ENCODE data around the gene SUSD5. TPM values are rescaled to one million over a fixed set of nuclear protein-coding genes. Genes with fewer than 3 reads are reported as not detected.

The SUSD5 gene
- total and polyA plus RNA-seq, 2 of the 4 experiments (the other 2 are of a cell fraction) = 1.4 to 2.9 TPM

GRCh38 chr3:33173672-33174071 lies 44.9 kb downstream of the SUSD5 start:
- H2AK9ac ChIP-seq (replicated peaks; ENCODE audit: low read depth, low read length, poor library complexity) = no peak overlapping the region
- H3K4me1 ChIP-seq (ENCODE audit: control insufficient read depth, insufficient read depth, low read length) = no peaks in the 10 kb centered on the region
- BruUV-seq (replicated peaks) = no TSS peak
- in situ Hi-C loops (cut with MboI; ENCODE audit: low sequenced_read_pairs) (no loop called here), intact Hi-C loops (cut with micrococcal nuclease) (no loop called here), dilution Hi-C loops (cut with HindIII; ENCODE audit: low sequenced_read_pairs, unreplicated experiment) (no loop called here)
- no peak overlapping the region for H3K14ac ChIP-seq (replicated peaks; ENCODE audit: low read depth, low read length)
- H3K27ac ChIP-seq (ENCODE audit: insufficient read depth, low read length) = no peak overlapping the region
- DNase-seq = no peak
- H4K20me1 ChIP-seq (ENCODE audit: insufficient read depth, low read length) = no peaks in the 10 kb centered on the region
- H3K4me2 ChIP-seq (ENCODE audit: low read depth, low read length) = no peak overlapping the region
- no peak overlapping the region for H2BK120ac ChIP-seq (ENCODE audit: low read depth, low read length)
- H3K23ac ChIP-seq (ENCODE audit: low read depth, low read length) = no peak overlapping the region
- no peaks in the 10 kb centered on the region for H3K79me1 ChIP-seq (ENCODE audit: low read depth in 1 of 2, low read length in 2 of 2)
- H3K18ac ChIP-seq (ENCODE audit: low read depth, low read length) = no peak overlapping the region
- no peak overlapping the region for H3K56ac ChIP-seq (ENCODE audit: extremely low read depth, insufficient read depth, low read length)
- H3K4me3 ChIP-seq (ENCODE audit: insufficient read depth, low read depth, low read length) = no peak overlapping the region
- H2BK20ac ChIP-seq (ENCODE audit: low read depth, low read length) = no peak overlapping the region
- H3K9me3 ChIP-seq (ENCODE audit: control insufficient read depth, insufficient read depth, low read length) = no peaks in the 10 kb centered on the region
- H3K9me1 ChIP-seq (ENCODE audit: insufficient read depth, low read length) = peaks cover 5% of the 10 kb centered on the region
- H3K36me3 ChIP-seq (ENCODE audit: control insufficient read depth, insufficient read depth, low read length) = no peaks in the 10 kb centered on the region
- H2AFZ ChIP-seq (replicated peaks; ENCODE audit: low read length, poor library complexity) = no peak overlapping the region
- no peak for ATAC-seq (ENCODE audit: low read depth)
- no peak overlapping the region for H4K8ac ChIP-seq (ENCODE audit: low read depth in 2 of 2, low read length in 2 of 2)
- no peak overlapping the region for H3K4ac ChIP-seq (ENCODE audit: low read depth, low read length)
- no peak overlapping the region for H2BK15ac ChIP-seq (ENCODE audit: low read depth, low read length)
- H4K5ac ChIP-seq (ENCODE audit: low read depth, low read length) = no peak overlapping the region
- no peak overlapping the region for H3K9ac ChIP-seq (ENCODE audit: low read depth, low read length)
- no peak for TF ChIP-seq POLR2A (IDR thresholded peaks at IDR 0.05; ENCODE audit: low read depth, low read length)
- TF ChIP-seq BHLHE40 (IDR thresholded peaks at IDR 0.05; ENCODE audit: low read depth, low read length) = no peak
- TF ChIP-seq MAFK (IDR thresholded peaks at IDR 0.05; ENCODE audit: low read depth, low read length) = no peak
- no peak for TF ChIP-seq RCOR1 (IDR thresholded peaks at IDR 0.05; ENCODE audit: insufficient replicate concordance, low read length)
- no peak for TF ChIP-seq NFE2L2 (IDR thresholded peaks at IDR 0.05; ENCODE audit: low read depth, low read length)
- no peak for TF ChIP-seq CHD1 (IDR thresholded peaks at IDR 0.05; ENCODE audit: low read depth, low read length)
- no peak overlapping the region for H2BK5ac ChIP-seq (ENCODE audit: low read depth, low read length, poor library complexity, severe bottlenecking)
- no peaks in the 10 kb centered on the region for H3K27me3 ChIP-seq (ENCODE audit: control insufficient read depth, insufficient read depth, low read length)
- WGBS, 2 experiments (ENCODE audit: extremely low coverage in 2 of 2, insufficient read length in 1 of 2) = no CpG with 5 or more reads among the region's 4 CpGs
- ChIA-PET POLR2A (ENCODE audit: unreplicated experiment) (no interaction called here), CTCF (no interaction called here)
- no peak overlapping the region for H2AK5ac ChIP-seq (ENCODE audit: low read depth, low read length)
- H4K91ac ChIP-seq (ENCODE audit: insufficient read depth, low read depth, low read length) = no peak overlapping the region

Measured in IMR-90 (cell line).